BE2C (cell line): ENCODE results near the gene CCDC88B.
A peak's percentile ranks its signal among the peaks of the same experiment; 100 is the strongest.

Experiments used
- DNase-seq: peaks from one replicate; pipeline ENCODE4 v3.0.0-alpha.2; 2020
- H3K27me3 ChIP-seq: fragments of 250-450 bp; sonication (Bioruptor Pico); 2 replicates; pipeline ENCODE4 v1.5.1; 2020; ENCODE audit warnings: mild to moderate bottlenecking
- H3K36me3 ChIP-seq: fragments of 250-450 bp; sonication (Bioruptor Pico); 2 replicates; pipeline ENCODE4 v1.5.1; 2020; ENCODE audit warnings: mild to moderate bottlenecking
- H3K4me1 ChIP-seq: fragments of 250-450 bp; sonication (Bioruptor Pico); 2 replicates; pipeline ENCODE4 v1.5.1; 2020
- H3K4me3 ChIP-seq: 2 replicates; pipeline ENCODE4 v1.5.1; 2011; ENCODE audit warnings: low read depth, low read length
- H3K9me3 ChIP-seq: fragments of 250-450 bp; sonication (Bioruptor Pico); 2 replicates; pipeline ENCODE4 v1.5.1; 2020
- CTCF ChIP-seq: IDR thresholded peaks from 2 replicates; pipeline ENCODE4 v1.5.1; 2012; ENCODE audit warnings: mild to moderate bottlenecking, low read depth, low read length

The CCDC88B gene

GRCh38 chr11:64352995-64353714, 13.2 kb downstream of the CCDC88B start:
- TF ChIP-seq CTCF = no peak
- H3K36me3 ChIP-seq = no peaks in the 10 kb centered on the region
- H3K27me3 ChIP-seq = no peaks in the 10 kb centered on the region
- H3K9me3 ChIP-seq = no peaks in the 10 kb centered on the region
- peaks cover under 1% of the 10 kb centered on the region; the same call in 1 of the 2 replicates for H3K4me1 ChIP-seq
- H3K4me3 ChIP-seq = no peak overlapping the region
- DNase-seq = peak; percentile 9

GRCh38 chr11:64353715-64354506, 13.9 kb downstream of the CCDC88B start:
- no peaks in the 10 kb centered on the region for H3K36me3 ChIP-seq
- peaks cover 4% of the 10 kb centered on the region; the same call in 1 of the 2 replicates for H3K4me1 ChIP-seq
- no peaks in the 10 kb centered on the region for H3K27me3 ChIP-seq
- TF ChIP-seq CTCF = no peak
- no peaks in the 10 kb centered on the region for H3K9me3 ChIP-seq
- H3K4me3 ChIP-seq = no peak overlapping the region
- no peak for DNase-seq

GRCh38 chr11:64355078-64355940, 15.3 kb downstream of the CCDC88B start:
- DNase-seq = peak; percentile 83
- Histone ChIP-seq H3K27me3 (no peaks in the 10 kb centered on the region), H3K4me3 (0 out of 2 replicates have a peak overlapping the region, but pooled peaks have one; percentile 19), H3K4me1 (peaks cover 4% of the 10 kb centered on the region; the same call in 1 of the 2 replicates), H3K36me3 (no peaks in the 10 kb centered on the region), H3K9me3 (no peaks in the 10 kb centered on the region)
- TF ChIP-seq CTCF = peak; percentile 65

GRCh38 chr11:64356498-64357411, 16.8 kb downstream of the CCDC88B start:
- Histone ChIP-seq H3K9me3 (no peaks in the 10 kb centered on the region), H3K27me3 (no peaks in the 10 kb centered on the region), H3K4me3 (no peak overlapping the region), H3K4me1 (peaks cover 4% of the 10 kb centered on the region; the same call in 1 of the 2 replicates), H3K36me3 (no peaks in the 10 kb centered on the region)
- peak; percentile 53 for TF ChIP-seq CTCF
- DNase-seq = peak; percentile 62

- H3K4me3 ChIP-seq = no peak overlapping the region
- no peaks in the 10 kb centered on the region for H3K9me3 ChIP-seq
- no peak for TF ChIP-seq CTCF
- no peaks in the 10 kb centered on the region for H3K27me3 ChIP-seq
- no peak for DNase-seq
- H3K4me1 ChIP-seq = peaks cover 4% of the 10 kb centered on the region; the same call in 1 of the 2 replicates
- H3K36me3 ChIP-seq = no peaks in the 10 kb centered on the region
These were observed 17.4 kb downstream of the CCDC88B start for GRCh38 chr11:64357446-64357845.
